Heart right ventricle (tissue), 16 donors: Measurements from ENCODE around the gene UNCX. TPM values are rescaled to one million over a fixed set of nuclear protein-coding genes. Genes with fewer than 3 reads are reported as not detected.
"Not testable (repeated sequence)": the region's sequence is repeated elsewhere in the genome, so short reads cannot be mapped to it uniquely, and the experiment has no call there.

Source experiments
- ATAC-seq, 8 donors: fragments of 200-7000 bp; cut with Tn5 transposase; one replicate each; pipeline ENCODE4 v1.9.1; 2020; ENCODE audit warnings: mild to moderate bottlenecking in 8 of 8, moderate library complexity in 8 of 8, moderate number of reproducible peaks in 1 of 8
- DNase-seq, 2 donors: peaks; one replicate each; pipeline ENCODE4 v3.0.0-alpha.2; 2020
- H3K27ac ChIP-seq, 10 donors: fragments of 200-600 bp; sonication (generic) in 2 of 10; one replicate each; pipeline versions ENCODE4 v1.5.0 to v1.8.0; 2020 to 2022; ENCODE audit warnings: mild to moderate bottlenecking in 3 of 10
- H3K27me3 ChIP-seq, 7 donors: fragments of 200-600 bp; one replicate each; pipeline ENCODE4 v1.8.0; 2021 to 2022; ENCODE audit warnings: mild to moderate bottlenecking in 2 of 7
- H3K36me3 ChIP-seq, 9 donors: fragments of 200-600 bp; sonication (generic) in 1 of 9; one replicate each; pipeline versions ENCODE4 v1.5.0 to v1.8.0; 2020 to 2022; ENCODE audit warnings: mild to moderate bottlenecking in 2 of 9
- H3K4me1 ChIP-seq, 9 donors: fragments of 200-600 bp; sonication (generic) in 1 of 9; one replicate each; pipeline versions ENCODE4 v1.5.0 to v1.8.0; 2020 to 2022; ENCODE audit warnings: mild to moderate bottlenecking in 4 of 9
- H3K4me3 ChIP-seq, 10 donors: fragments of 200-600 bp; sonication (generic) in 2 of 10; one replicate each; pipeline versions ENCODE4 v1.5.0 to v1.8.0; 2020 to 2022; ENCODE audit warnings: mild to moderate bottlenecking in 7 of 10, moderate library complexity in 2 of 10
- H3K9me3 ChIP-seq, 11 donors: fragments of 200-600 bp in 10 of 11; sonication (generic) in 2 of 11; one replicate each; pipeline versions ENCODE4 v1.5.0 to v1.8.0; 2013 to 2022; ENCODE audit warnings: mild to moderate bottlenecking in 2 of 11, control low read depth in 1 of 11, moderate library complexity in 1 of 11
- CTCF ChIP-seq, 9 donors: fragments of 200-600 bp; sonication (generic) in 2 of 9; IDR thresholded peaks; one replicate each; pipeline versions ENCODE4 v1.5.0 to v1.8.0; 2021 to 2022; ENCODE audit warnings: antibody characterized with exemption in 9 of 9, mild to moderate bottlenecking in 5 of 9, moderate library complexity in 1 of 9
- WGBS, 2 donors: extraction: QIAGEN DNeasy Blood & Tissue Kit; methylation state at CpG; one replicate each; pipeline ENCODE4 v1.1.7; 2013; ENCODE audit warnings: inconsistent platforms in 1 of 2; 5-methylcytosine and 5-hydroxymethylcytosine counted together
- intact Hi-C, 10 donors: fragments of 100-400 bp; cut with DNase I; formaldehyde crosslinking; loops; one replicate each; pipeline versions ENCODE4 v1.11.1 to v1.14.2; 2022
- polyA plus RNA-seq, 2 donors: library from polyadenylated mRNA; stranded (reverse); fragments of 200-250 nt; gene quantifications; one replicate each; pipeline ENCODE4 v1.2.3, GENCODE V29; 2013
- total RNA-seq, 10 donors: library from RNA; stranded (reverse); fragmentation: NEBNext Ultra II Directional in 3 of 10; extraction: Animal tissue kit (Norgen Biotek cat#: 25700) in 3 of 10; gene quantifications; one replicate each; pipeline versions ENCODE4 v1.2.1 to v1.2.4, GENCODE V29; 2021 to 2023
- donor health status: Arrhythmogenic right ventricular cardiomyopathy.
- donor health status: ischemic (EF 13 %, LVEDD 7.1; RV severe dilation, severe dysfunction).
- donor health status: healthy with polysubstance abuse.
- donor health status: DM: no; HTN: yes; CAD: no.
- donor health status: DM: no; HTN: no; CAD: no.
- donor health status: ischemic (EF 25% LVEDD 6.9; RV normal size, moderate dysfunction).
- donor health status: ischemic (EF 25% LVEDD 5.7; RV mildly dilated, moderate dysfunction).
- donor health status: healthy.
- donor health status: DM: yes; HTN: yes; CAD: no.
- donor health status: Ischemic cardiomyopathy.
- donor health status: ischemic (EF 35%, LVEDD 5.7; RV mildly dilated, moderate dysfunction).
- donor health status: nonischemic (EF 11% LVEDD 7.7; RV severe dilation, severe dysfunction).
- donor health status: DM: yes; HTN: yes; CAD: no.
- donor health status: PGD.
- donor health status: ischemic (EF 29% LVEDD 5.4; RV normal size, mild dysfunction).
- donor health status: nonischemic (EF 23%, LVEDD 6.1; RV moderate dilation, normal function).

The UNCX gene
- total and polyA plus RNA-seq, 12 donors: not detected

- no peak for TF ChIP-seq CTCF (IDR thresholded peaks at IDR 0.05)
- no peak for ATAC-seq
- DNase-seq: no peak
- WGBS, 2 donors: 58 to 61% methylated on average over 15 of the region's 15 CpGs
- H3K4me1 ChIP-seq: no peaks in the 10 kb centered on the region
- peaks cover 0 to 74% (median 44%) of the 10 kb centered on the region in 7 donors for H3K27me3 ChIP-seq
- no peak overlapping the region for H3K4me3 ChIP-seq
- H3K9me3 ChIP-seq: no peaks in the 10 kb centered on the region
- intact Hi-C loops: loop anchor here in 3 of 10 donors (10.0 kb wide), 1 partner anchor 237 kb away; no protein-coding TSS in a partner anchor
- no peaks in the 10 kb centered on the region for H3K36me3 ChIP-seq
- H3K27ac ChIP-seq: no peak overlapping the region
Measured at GRCh38 chr7:1197997-1198625, 34.6 kb upstream of the UNCX start.

DNA sequence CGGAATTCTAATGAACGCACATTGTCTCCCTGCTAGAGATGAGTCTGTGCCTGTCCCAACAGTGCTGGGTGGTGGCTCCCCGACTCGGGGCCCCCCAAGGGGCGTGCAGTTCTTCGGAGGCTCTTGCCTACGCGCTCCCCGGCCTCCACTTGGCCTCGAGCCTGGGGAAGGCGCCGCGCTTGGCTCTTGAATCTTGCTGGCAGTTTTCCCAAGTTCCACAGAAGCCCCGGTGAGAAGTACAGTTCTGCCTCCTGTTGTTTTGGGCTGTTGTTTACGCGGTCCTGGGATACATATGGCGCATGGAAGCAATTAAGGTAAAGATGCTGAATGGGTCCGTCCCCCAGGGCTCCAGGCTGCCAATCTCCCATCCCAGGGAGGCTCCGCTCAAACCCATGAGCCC is 32.6 kb upstream of the UNCX start:
- intact Hi-C loops: no loop called here
- peaks cover 0 to 70% (median 38%) of the 10 kb centered on the region in 7 donors for H3K27me3 ChIP-seq
- WGBS, 2 donors: 42 to 56% methylated on average over 19 of the region's 19 CpGs

GRCh38 chr7:1201916-1202315 is 30.8 kb upstream of the UNCX start:
- WGBS, 2 donors: 76 to 79% methylated on average over 15 of the region's 15 CpGs
- ATAC-seq: no peak
- peaks cover 0 to 76% (median 38%) of the 10 kb centered on the region in 7 donors for H3K27me3 ChIP-seq
- H3K9me3 ChIP-seq: no peaks in the 10 kb centered on the region
- no peak for DNase-seq
- no peak overlapping the region for H3K27ac ChIP-seq
- intact Hi-C loops: no loop called here
- no peak overlapping the region for H3K4me3 ChIP-seq
- no peaks in the 10 kb centered on the region for H3K36me3 ChIP-seq
- H3K4me1 ChIP-seq: no peaks in the 10 kb centered on the region
- TF ChIP-seq CTCF (IDR thresholded peaks at IDR 0.05): no peak

More for the DNA sequence above, 32.6 kb upstream of the UNCX start:
- TF ChIP-seq CTCF (IDR thresholded peaks at IDR 0.05): no peak
- Histone ChIP-seq H3K36me3 (no peaks in the 10 kb centered on the region), H3K27ac (no peak overlapping the region), H3K9me3 (no peaks in the 10 kb centered on the region), H3K4me1 (no peaks in the 10 kb centered on the region), H3K4me3 (no peak overlapping the region)
- DNase-seq (no peak), ATAC-seq (no peak)

DNA sequence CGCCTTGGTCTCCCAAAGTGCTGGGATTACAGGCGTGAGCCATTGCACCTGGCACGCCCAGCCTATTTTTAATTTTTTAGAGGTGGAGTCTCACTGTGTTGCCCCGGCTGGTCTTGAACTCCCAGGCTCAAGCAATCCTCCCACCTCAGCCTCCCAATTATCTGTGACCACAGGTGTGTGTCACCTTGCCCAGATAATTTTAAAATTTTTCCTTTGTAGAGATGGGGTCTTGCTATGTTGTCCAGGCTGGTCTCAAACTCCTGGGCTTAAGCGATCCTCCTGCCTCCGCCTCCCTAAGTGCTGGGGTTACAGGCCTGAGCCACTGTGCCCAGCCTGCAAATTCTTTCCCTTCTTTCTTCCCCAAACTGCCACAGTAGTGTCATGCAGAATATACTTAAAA is 29.8 kb upstream of the UNCX start:
- intact Hi-C loops, DNase-seq, H3K4me1 ChIP-seq, H3K4me3 ChIP-seq, H3K9me3 ChIP-seq, ATAC-seq, H3K27ac ChIP-seq, H3K36me3 ChIP-seq: not testable (repeated sequence)
- 94 to 95% methylated on average over 6 of the region's 6 CpGs for WGBS, 2 donors
- peaks cover 0 to 71% (median 42%) of the 10 kb centered on the region in 7 donors for H3K27me3 ChIP-seq

GRCh38 chr7:1204460-1205140 is 28.1 kb upstream of the UNCX start:
- H3K36me3 ChIP-seq: no peaks in the 10 kb centered on the region
- TF ChIP-seq CTCF (IDR thresholded peaks at IDR 0.05): no peak
- peaks cover 0 to 78% (median 51%) of the 10 kb centered on the region in 7 donors for H3K27me3 ChIP-seq
- ATAC-seq: no peak
- no peak overlapping the region for H3K4me3 ChIP-seq
- intact Hi-C loops: no loop called here
- DNase-seq: no peak
- H3K9me3 ChIP-seq: no peaks in the 10 kb centered on the region
- H3K27ac ChIP-seq: no peak overlapping the region
- H3K4me1 ChIP-seq: peaks cover 0 to under 1% (median 0%) of the 10 kb centered on the region in 9 donors
- 55 to 59% methylated on average over 19 of the region's 19 CpGs for WGBS, 2 donors

DNA sequence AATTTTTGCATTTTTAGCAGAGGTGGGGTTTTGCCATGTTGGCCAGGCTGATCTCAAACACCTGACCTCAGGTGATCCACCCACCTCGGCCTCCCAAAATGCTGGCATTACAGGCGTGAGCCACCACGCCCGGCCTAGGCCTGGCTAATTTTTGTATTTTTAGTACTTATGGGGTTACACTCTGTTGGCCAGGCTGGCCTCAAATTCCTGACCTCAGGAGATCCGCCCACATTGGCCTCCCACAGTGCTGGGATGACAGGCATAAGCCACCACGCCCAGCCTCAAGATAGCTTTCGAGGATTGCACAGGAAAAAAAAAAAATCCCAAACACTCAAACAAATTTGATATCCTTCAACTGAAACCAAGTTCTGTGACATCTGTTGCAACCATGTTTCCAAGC is 26.9 kb upstream of the UNCX start:
- Histone ChIP-seq H3K4me1 (peaks cover 4 to 12% (median 8%) of the 10 kb centered on the region in 9 donors), H3K27me3 (peaks cover 5 to 80% (median 51%) of the 10 kb centered on the region in 7 donors)
- H3K36me3 ChIP-seq, H3K9me3 ChIP-seq, H3K4me3 ChIP-seq, intact Hi-C loops, DNase-seq, ATAC-seq, H3K27ac ChIP-seq: not testable (repeated sequence)
- WGBS, 2 donors: 85 to 90% methylated on average over 7 of the region's 7 CpGs
